GM18519 (cell line): Measurements from ENCODE around the gene INHBE.
A peak's percentile ranks its signal among the peaks of the same experiment; 100 is the strongest.
"Not testable (repeated sequence)": the region's sequence is repeated elsewhere in the genome, so short reads cannot be mapped to it uniquely, and the experiment has no call there.

ENCODE experiments used
- ATAC-seq: cut with Tn5 transposase; IDR thresholded peaks from one replicate; pipeline ENCODE4 v1.9.1; 2021; ENCODE audit warnings: mild to moderate bottlenecking, moderate library complexity; ENCODE audit not compliant: unreplicated experiment, low FRiP score

Gene INHBE

GRCh38 chr12:57454566-57455373, at the start of gene INHBE:
INHBE (plus strand) TSS chr12:57455307; CDS start chr12:57455537, 230 bp downstream.
- ATAC-seq, result no peak

GRCh38 chr12:57410534-57410933, 44.6 kb upstream of the INHBE start:
- ATAC-seq, result no peak

- not testable (repeated sequence) for ATAC-seq
Observed at GRCh38 chr12:57414160-57414559, 40.9 kb upstream of the INHBE start.

- no peak for ATAC-seq
Observed at GRCh38 chr12:57415088-57415487, 40.0 kb upstream of the INHBE start.

GRCh38 chr12:57416039-57416996, 38.8 kb upstream of the INHBE start:
- ATAC-seq, result no peak

GRCh38 chr12:57418255-57418654, 36.9 kb upstream of the INHBE start:
- ATAC-seq, result no peak

GRCh38 chr12:57419495-57419894, 35.6 kb upstream of the INHBE start:
- ATAC-seq, result no peak

- no peak for ATAC-seq
Observed at GRCh38 chr12:57420482-57420881, 34.6 kb upstream of the INHBE start.

GRCh38 chr12:57426948-57427347, 28.2 kb upstream of the INHBE start:
- not testable (repeated sequence) for ATAC-seq

- ATAC-seq, result no peak
Observed at GRCh38 chr12:57428965-57429364, 26.1 kb upstream of the INHBE start.

- no peak for ATAC-seq
Observed at GRCh38 chr12:57429473-57430111, 25.5 kb upstream of the INHBE start.

- ATAC-seq, result peak; percentile 30
Observed at GRCh38 chr12:57430112-57430930, 24.8 kb upstream of the INHBE start.

- ATAC-seq, result peak; percentile 85
Observed at GRCh38 chr12:57430931-57431566, 24.1 kb upstream of the INHBE start, which contains the start of gene R3HDM2. R3HDM2 (minus strand) TSS chr12:57431043; CDS start chr12:57310428, 120,615 bp downstream.

- no peak for ATAC-seq
Observed at GRCh38 chr12:57431654-57432188, 23.4 kb upstream of the INHBE start.

- ATAC-seq, result no peak
Observed at GRCh38 chr12:57433370-57433769, 21.7 kb upstream of the INHBE start.

GRCh38 chr12:57434517-57435223, 20.4 kb upstream of the INHBE start, which contains the start of gene INHBC:
INHBC (plus strand) TSS chr12:57434784; CDS start chr12:57434887, 103 bp downstream.
- ATAC-seq, result no peak

- ATAC-seq, result no peak
Observed at GRCh38 chr12:57435293-57435692, 19.8 kb upstream of the INHBE start.

- no peak for ATAC-seq
Observed at GRCh38 chr12:57438400-57438799, 16.7 kb upstream of the INHBE start.
